Measurements from ENCODE around the gene BCL11A.

DNA sequence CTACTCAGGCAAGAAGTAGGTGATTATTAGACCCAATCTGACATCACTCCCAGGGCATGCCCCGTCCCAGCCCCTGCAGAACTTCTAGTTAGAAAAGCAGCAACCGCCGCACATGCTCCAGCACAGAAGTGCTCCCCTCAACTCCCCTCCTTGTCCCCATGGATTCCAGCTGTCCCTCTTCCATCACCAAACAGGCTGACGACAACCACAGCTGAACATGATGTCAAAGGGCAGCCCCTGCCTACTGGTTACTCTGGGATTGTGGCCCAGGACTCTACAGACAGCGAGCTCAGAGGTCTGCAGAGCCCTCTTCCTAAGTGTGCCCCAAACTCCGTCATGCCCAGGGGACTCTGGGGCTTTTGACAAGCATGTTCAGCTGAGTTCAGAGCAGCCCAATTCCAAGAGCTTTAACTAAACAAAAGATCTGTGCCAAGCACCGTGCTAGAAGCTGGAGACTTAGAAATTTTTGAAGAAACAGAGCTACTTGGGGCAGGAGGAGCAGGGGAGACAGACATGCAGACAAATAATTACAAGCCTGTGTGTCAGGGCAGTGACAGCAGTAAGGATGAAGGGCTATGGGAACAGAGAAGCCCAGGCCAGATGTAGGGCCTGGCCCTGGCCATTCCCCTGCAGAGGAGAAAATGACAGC, 148.1 kb downstream of the BCL11A start:
- TF ChIP-seq, protein P1, sequence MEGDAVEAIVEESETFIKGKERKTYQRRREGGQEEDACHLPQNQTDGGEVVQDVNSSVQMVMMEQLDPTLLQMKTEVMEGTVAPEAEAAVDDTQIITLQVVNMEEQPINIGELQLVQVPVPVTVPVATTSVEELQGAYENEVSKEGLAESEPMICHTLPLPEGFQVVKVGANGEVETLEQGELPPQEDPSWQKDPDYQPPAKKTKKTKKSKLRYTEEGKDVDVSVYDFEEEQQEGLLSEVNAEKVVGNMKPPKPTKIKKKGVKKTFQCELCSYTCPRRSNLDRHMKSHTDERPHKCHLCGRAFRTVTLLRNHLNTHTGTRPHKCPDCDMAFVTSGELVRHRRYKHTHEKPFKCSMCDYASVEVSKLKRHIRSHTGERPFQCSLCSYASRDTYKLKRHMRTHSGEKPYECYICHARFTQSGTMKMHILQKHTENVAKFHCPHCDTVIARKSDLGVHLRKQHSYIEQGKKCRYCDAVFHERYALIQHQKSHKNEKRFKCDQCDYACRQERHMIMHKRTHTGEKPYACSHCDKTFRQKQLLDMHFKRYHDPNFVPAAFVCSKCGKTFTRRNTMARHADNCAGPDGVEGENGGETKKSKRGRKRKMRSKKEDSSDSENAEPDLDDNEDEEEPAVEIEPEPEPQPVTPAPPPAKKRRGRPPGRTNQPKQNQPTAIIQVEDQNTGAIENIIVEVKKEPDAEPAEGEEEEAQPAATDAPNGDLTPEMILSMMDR (IDR thresholded peaks at IDR 0.05; ENCODE audit: low read depth, low read length, poor library complexity, severe bottlenecking): no peak
- no peak for TF ChIP-seq EZH2phosphoT487 (IDR thresholded peaks at IDR 0.05; ENCODE audit: borderline replicate concordance, low read length)

All from DOHH2 (cell line).